A549 (cell line): ENCODE data around the gene SLC38A3. TPM values are rescaled to one million over a fixed set of nuclear protein-coding genes. Genes with fewer than 3 reads are reported as not detected.

Source experiments
- ATAC-seq, 2 experiments: fragments of 200-7000 bp in 1 of 2; fragments of >200 bp in 1 of 2; cut with Nextera tagmentation in 1 of 2; cut with Tn5 transposase in 1 of 2; 3 replicates each; pipeline versions ENCODE4 v1.8.0 to v1.9.1; 2018 to 2020; ENCODE audit warnings: mild to moderate bottlenecking in 1 of 2, moderate library complexity in 1 of 2
- CTCF ChIA-PET: fragments of 300-600 bp; sonication (Branson Sonifier 250); formaldehyde crosslinking; extraction: SDS; loops from one replicate; lab custom pipeline; 2021; ENCODE audit warnings: antibody characterized with exemption, inconsistent platforms; lab: Yijun Ruan, JAX
- POLR2A ChIA-PET: fragments of 350-600 bp; formaldehyde crosslinking; extraction: SDS; loops from one replicate; lab custom pipeline; 2021; ENCODE audit warnings: antibody characterized with exemption, inconsistent platforms; lab: Yijun Ruan, JAX
- DNase-seq, 2 experiments: peaks; one replicate each; pipeline versions ENCODE4 v3.0.0 to v3.0.0-alpha.2; 2011 to 2016; ENCODE audit warnings: low read depth in 1 of 2, low spot score in 1 of 2
- FAIRE-seq: peaks from 2 replicates; lab custom pipeline; 2011; peaks lifted over from hg19 to GRCh38; lab: Jason Lieb, UNC
- H3K27ac ChIP-seq, 2 experiments: fragments of >200 bp; sonication (Bioruptor Twin); formaldehyde crosslinking; 3 replicates each; pipeline ENCODE4 v1.5.1; 2016 to 2017
- H3K4me1 ChIP-seq: fragments of >200 bp; sonication (Bioruptor Twin); formaldehyde crosslinking; 3 replicates; pipeline ENCODE4 v1.6.1; 2016
- H3K4me2 ChIP-seq: fragments of >200 bp; sonication (Bioruptor Twin); formaldehyde crosslinking; 3 replicates; pipeline ENCODE4 v1.6.1; 2016
- H3K4me3 ChIP-seq: fragments of >200 bp; sonication (Bioruptor Twin); formaldehyde crosslinking; 3 replicates; pipeline ENCODE4 v1.5.1; 2016
- H3K9me3 ChIP-seq: fragments of >200 bp; sonication (Bioruptor Twin); formaldehyde crosslinking; 3 replicates; pipeline ENCODE4 v1.6.1; 2016
- EP300 ChIP-seq, 2 experiments: fragments of >200 bp; sonication (Bioruptor Twin); formaldehyde crosslinking; IDR thresholded peaks; 2 replicates in 1 of 2; 3 replicates in 1 of 2; pipeline ENCODE4 v1.6.1; 2016 to 2017
- KDM1A ChIP-seq: fragments of 200-600 bp; sonication (generic); IDR thresholded peaks from 2 replicates; pipeline ENCODE4 v1.6.1; 2016; ENCODE audit warnings: low read depth, mild to moderate bottlenecking
- KDM5A ChIP-seq: fragments of 200-600 bp; sonication (generic); IDR thresholded peaks from 2 replicates; pipeline ENCODE4 v1.6.1; 2016; ENCODE audit warnings: antibody characterized with exemption, mild to moderate bottlenecking
- MAZ ChIP-seq: fragments of 150-350 bp; IDR thresholded peaks from 2 replicates; pipeline ENCODE4 v1.6.1; 2014; ENCODE audit warnings: antibody characterized with exemption, low read depth, low read length, borderline replicate concordance
- POLR2A ChIP-seq: IDR thresholded peaks from 2 replicates; pipeline ENCODE4 v1.6.1; 2012; ENCODE audit warnings: mild to moderate bottlenecking, low read length
- RAD21 ChIP-seq, 2 experiments: fragments of >200 bp in 1 of 2; sonication (Bioruptor Twin) in 1 of 2; formaldehyde crosslinking in 1 of 2; IDR thresholded peaks in 1 of 2; conservative IDR thresholded peaks in 1 of 2; 2 replicates in 1 of 2; 3 replicates in 1 of 2; pipeline ENCODE4 v1.6.1; 2012 to 2018; ENCODE audit warnings: inconsistent platforms in 1 of 2
- SMC3 ChIP-seq: fragments of >200 bp; sonication (Bioruptor Twin); formaldehyde crosslinking; IDR thresholded peaks from 3 replicates; pipeline ENCODE4 v1.6.1; 2018; ENCODE audit warnings: inconsistent platforms
- ZSCAN20 ChIP-seq: fragments of 250-450 bp; sonication (Bioruptor Pico); IDR thresholded peaks from 2 replicates; pipeline ENCODE4 v1.8.0; 2022; ENCODE audit warnings: mild to moderate bottlenecking, moderate library complexity
- WGBS: methylation state at CpG from one replicate; pipeline ENCODE4 v1.1.6; 2017; ENCODE audit errors: missing lambda C conversion rate; 5-methylcytosine and 5-hydroxymethylcytosine counted together
- polyA plus RNA-seq, 4 experiments: library from polyadenylated mRNA; depleted of rRNA in 3 of 4; stranded (reverse); fragments of >200 nt; fragmentation: RNase III in 1 of 4; extraction: RNeasy Plus Mini Kit Qiagen cat#74134 plus additional on column Dnase treatment in 1 of 4; gene quantifications; 2 replicates in 3 of 4; 3 replicates in 1 of 4; pipeline ENCODE4 v1.2.3, GENCODE V29; 2011 to 2017
- TF ChIP-seq, protein P1 (sequence below): fragments of 250-450 bp; sonication (Bioruptor Pico); IDR thresholded peaks from 2 replicates; pipeline ENCODE4 v1.5.0; 2021; ENCODE audit warnings: mild to moderate bottlenecking, moderate library complexity, borderline replicate concordance
- TF ChIP-seq, protein P2 (sequence below): fragments of 450-650 bp; IDR thresholded peaks from 2 replicates; pipeline ENCODE4 v1.6.1; 2014; ENCODE audit warnings: antibody characterized with exemption
- TF ChIP-seq, protein P3 (sequence below): fragments of >200 bp; sonication (Bioruptor Twin); formaldehyde crosslinking; IDR thresholded peaks from 3 replicates; pipeline ENCODE4 v1.5.1; 2016
- TF ChIP-seq, protein P4 (sequence below): IDR thresholded peaks from 2 replicates; pipeline ENCODE4 v1.6.1; 2012
- TF ChIP-seq, protein P5 (sequence below): fragments of 200-600 bp; sonication (generic); IDR thresholded peaks from 2 replicates; pipeline ENCODE4 v1.6.1; 2016; ENCODE audit warnings: antibody characterized with exemption, mild to moderate bottlenecking, moderate library complexity

Gene SLC38A3
- polyA plus RNA-seq, 2 of the 4 experiments (the other 2 are of a cell fraction), result 0.05 TPM; not detected in 1

DNA sequence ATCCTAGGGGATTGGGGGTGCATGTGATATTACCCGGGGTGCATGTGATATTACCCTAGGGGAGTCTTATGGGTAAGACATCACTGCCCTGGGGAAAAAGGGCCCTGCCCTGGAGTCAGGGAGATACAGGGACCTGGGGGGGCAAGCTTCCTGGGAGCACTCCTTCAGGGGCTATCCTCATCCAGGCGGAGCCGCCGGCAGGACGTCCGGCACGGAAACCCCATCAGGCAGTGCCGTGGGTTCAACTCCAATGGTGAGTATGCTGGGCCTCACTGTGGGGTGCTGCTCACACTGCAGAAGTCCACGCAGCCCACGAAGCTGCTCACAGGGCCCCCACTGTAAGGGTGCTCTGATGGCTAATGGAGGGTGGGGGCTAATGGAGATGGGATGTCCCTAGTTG is 19.0 kb upstream of the SLC38A3 start (continued):
- TF ChIP-seq, protein P1, sequence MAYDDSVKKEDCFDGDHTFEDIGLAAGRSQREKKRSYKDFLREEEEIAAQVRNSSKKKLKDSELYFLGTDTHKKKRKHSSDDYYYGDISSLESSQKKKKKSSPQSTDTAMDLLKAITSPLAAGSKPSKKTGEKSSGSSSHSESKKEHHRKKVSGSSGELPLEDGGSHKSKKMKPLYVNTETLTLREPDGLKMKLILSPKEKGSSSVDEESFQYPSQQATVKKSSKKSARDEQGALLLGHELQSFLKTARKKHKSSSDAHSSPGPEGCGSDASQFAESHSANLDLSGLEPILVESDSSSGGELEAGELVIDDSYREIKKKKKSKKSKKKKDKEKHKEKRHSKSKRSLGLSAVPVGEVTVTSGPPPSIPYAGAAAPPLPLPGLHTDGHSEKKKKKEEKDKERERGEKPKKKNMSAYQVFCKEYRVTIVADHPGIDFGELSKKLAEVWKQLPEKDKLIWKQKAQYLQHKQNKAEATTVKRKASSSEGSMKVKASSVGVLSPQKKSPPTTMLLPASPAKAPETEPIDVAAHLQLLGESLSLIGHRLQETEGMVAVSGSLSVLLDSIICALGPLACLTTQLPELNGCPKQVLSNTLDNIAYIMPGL (CRISPR knock-in tag), result no peak
- TF ChIP-seq, protein P2, sequence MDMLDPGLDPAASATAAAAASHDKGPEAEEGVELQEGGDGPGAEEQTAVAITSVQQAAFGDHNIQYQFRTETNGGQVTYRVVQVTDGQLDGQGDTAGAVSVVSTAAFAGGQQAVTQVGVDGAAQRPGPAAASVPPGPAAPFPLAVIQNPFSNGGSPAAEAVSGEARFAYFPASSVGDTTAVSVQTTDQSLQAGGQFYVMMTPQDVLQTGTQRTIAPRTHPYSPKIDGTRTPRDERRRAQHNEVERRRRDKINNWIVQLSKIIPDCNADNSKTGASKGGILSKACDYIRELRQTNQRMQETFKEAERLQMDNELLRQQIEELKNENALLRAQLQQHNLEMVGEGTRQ, result no peak
- TF ChIP-seq EP300 (IDR thresholded peaks at IDR 0.05), result no peak
- no peak for TF ChIP-seq KDM5A
- TF ChIP-seq ZSCAN20 (CRISPR knock-in tag), result no peak

DNA sequence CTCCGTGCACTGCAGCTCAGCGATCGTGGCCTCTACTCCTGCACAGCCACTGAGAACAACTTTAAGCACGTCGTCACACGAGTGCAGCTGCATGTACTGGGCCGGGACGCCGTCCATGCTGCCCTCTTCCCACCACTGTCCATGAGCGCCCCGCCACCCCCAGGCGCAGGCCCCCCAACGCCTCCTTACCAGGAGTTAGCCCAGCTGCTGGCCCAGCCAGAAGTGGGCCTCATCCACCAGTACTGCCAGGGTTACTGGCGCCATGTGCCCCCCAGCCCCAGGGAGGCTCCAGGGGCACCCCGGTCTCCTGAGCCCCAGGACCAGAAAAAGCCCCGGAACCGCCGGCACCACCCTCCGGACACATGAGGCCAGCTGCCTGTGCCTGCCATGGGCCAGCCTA is 17.3 kb upstream of the SLC38A3 start:
- no peaks in the 10 kb centered on the region for H3K4me1 ChIP-seq
- no peak overlapping the region for H3K27ac ChIP-seq
- ATAC-seq (no peak), FAIRE-seq (no peak), DNase-seq (no peak)
- ChIA-PET CTCF (interaction anchor here (0.9 to 18.7 kb wide), 8 partner anchors 12 to 117 kb away, joined by 3 to 550 read pairs (median 19); no protein-coding TSS in a partner anchor), POLR2A (interaction anchor here (0.6 kb wide), 1 partner anchor 15 kb away, joined by 3 read pairs; no protein-coding TSS in a partner anchor)
- no peak overlapping the region for H3K4me2 ChIP-seq
- no peak overlapping the region for H3K4me3 ChIP-seq
- H3K9me3 ChIP-seq, result no peaks in the 10 kb centered on the region
- no peak for TF ChIP-seq KDM5A
- WGBS, result 79% methylated on average over 12 of the region's 19 CpGs

DNA sequence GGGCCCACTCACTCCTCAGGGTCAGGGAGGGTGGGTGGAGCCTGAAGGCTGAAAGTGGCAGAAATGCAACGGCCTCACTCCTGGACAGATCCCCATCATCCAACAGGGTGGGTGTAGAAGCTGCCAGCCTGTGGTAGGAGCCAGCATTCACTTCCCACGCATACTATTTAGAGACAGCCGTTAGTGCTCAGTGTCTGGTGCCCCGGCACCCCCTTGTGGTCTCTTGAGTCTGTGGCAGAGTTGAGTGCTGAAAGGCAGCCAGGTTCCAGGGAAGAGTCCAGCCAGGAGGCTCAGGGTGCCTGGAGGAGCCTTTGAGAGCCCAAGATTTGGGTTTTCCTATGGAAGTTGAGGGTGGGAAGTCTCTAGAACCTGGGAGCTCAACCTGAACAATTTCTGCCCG is 15.8 kb upstream of the SLC38A3 start:
- WGBS, result 0% methylated on average over 2 of the region's 5 CpGs
- CTCF ChIA-PET, result interaction anchor here (0.7 to 18.7 kb wide), 29 partner anchors 9 to 386 kb away, joined by 3 to 550 read pairs (median 6); no protein-coding TSS in a partner anchor
- TF ChIP-seq MAZ (no peak), SMC3 (peak; percentile 91), RAD21 (conservative IDR thresholded peaks at IDR 0.05 in 1 of 2, IDR thresholded peaks at IDR 0.05 in 1 of 2) (peak; percentile 87 to 93)
- TF ChIP-seq, protein P3, sequence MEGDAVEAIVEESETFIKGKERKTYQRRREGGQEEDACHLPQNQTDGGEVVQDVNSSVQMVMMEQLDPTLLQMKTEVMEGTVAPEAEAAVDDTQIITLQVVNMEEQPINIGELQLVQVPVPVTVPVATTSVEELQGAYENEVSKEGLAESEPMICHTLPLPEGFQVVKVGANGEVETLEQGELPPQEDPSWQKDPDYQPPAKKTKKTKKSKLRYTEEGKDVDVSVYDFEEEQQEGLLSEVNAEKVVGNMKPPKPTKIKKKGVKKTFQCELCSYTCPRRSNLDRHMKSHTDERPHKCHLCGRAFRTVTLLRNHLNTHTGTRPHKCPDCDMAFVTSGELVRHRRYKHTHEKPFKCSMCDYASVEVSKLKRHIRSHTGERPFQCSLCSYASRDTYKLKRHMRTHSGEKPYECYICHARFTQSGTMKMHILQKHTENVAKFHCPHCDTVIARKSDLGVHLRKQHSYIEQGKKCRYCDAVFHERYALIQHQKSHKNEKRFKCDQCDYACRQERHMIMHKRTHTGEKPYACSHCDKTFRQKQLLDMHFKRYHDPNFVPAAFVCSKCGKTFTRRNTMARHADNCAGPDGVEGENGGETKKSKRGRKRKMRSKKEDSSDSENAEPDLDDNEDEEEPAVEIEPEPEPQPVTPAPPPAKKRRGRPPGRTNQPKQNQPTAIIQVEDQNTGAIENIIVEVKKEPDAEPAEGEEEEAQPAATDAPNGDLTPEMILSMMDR, result peak; percentile 70
- TF ChIP-seq, protein P4, sequence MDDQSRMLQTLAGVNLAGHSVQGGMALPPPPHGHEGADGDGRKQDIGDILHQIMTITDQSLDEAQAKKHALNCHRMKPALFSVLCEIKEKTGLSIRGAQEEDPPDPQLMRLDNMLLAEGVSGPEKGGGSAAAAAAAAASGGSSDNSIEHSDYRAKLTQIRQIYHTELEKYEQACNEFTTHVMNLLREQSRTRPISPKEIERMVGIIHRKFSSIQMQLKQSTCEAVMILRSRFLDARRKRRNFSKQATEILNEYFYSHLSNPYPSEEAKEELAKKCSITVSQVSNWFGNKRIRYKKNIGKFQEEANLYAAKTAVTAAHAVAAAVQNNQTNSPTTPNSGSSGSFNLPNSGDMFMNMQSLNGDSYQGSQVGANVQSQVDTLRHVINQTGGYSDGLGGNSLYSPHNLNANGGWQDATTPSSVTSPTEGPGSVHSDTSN, result no peak
- TF ChIP-seq, all 56 proteins: peak for 3
- Histone ChIP-seq H3K27ac (no peak overlapping the region), H3K9me3 (no peaks in the 10 kb centered on the region), H3K4me3 (no peak overlapping the region), H3K4me1 (no peaks in the 10 kb centered on the region), H3K4me2 (no peak overlapping the region)
- FAIRE-seq (no peak), ATAC-seq (peak; percentile 87 to 89), DNase-seq (peak; percentile 57 to 73)
- POLR2A ChIA-PET, result interaction anchor here (0.5 kb wide), 1 partner anchor 11 kb away, joined by 4 read pairs; no protein-coding TSS in a partner anchor

DNA sequence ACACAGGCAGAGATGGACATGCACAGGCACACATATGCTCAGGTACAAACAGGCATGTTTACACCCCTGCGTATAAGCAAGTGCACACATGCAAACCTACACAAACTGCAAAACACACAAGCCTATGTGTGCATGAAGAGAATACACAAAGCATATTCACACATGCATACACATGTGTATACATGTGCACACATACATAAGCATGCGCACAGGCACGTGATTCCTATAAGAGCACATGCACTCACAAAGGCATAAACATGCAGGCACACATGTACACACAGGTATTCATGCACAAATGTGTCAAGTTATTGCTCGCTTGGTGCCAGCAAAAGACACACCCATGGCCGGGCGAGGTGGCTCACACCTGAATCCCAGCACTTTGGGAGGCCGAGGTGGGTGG is 15.1 kb upstream of the SLC38A3 start:
- CTCF ChIA-PET, result interaction anchor here (0.7 to 18.7 kb wide), 28 partner anchors 9 to 134 kb away, joined by 3 to 550 read pairs (median 6); partner anchors contain the start of genes LSMEM2 and SLC38A3
- peaks cover 5% of the 10 kb centered on the region; the same call in 2 of the 3 replicates for H3K4me1 ChIP-seq
- H3K27ac ChIP-seq, result no peak overlapping the region
- DNase-seq (no peak), ATAC-seq (no peak), FAIRE-seq (no peak)
- no peak overlapping the region for H3K4me2 ChIP-seq
- 70% methylated on average over 7 of the region's 7 CpGs for WGBS
- TF ChIP-seq, protein P5, sequence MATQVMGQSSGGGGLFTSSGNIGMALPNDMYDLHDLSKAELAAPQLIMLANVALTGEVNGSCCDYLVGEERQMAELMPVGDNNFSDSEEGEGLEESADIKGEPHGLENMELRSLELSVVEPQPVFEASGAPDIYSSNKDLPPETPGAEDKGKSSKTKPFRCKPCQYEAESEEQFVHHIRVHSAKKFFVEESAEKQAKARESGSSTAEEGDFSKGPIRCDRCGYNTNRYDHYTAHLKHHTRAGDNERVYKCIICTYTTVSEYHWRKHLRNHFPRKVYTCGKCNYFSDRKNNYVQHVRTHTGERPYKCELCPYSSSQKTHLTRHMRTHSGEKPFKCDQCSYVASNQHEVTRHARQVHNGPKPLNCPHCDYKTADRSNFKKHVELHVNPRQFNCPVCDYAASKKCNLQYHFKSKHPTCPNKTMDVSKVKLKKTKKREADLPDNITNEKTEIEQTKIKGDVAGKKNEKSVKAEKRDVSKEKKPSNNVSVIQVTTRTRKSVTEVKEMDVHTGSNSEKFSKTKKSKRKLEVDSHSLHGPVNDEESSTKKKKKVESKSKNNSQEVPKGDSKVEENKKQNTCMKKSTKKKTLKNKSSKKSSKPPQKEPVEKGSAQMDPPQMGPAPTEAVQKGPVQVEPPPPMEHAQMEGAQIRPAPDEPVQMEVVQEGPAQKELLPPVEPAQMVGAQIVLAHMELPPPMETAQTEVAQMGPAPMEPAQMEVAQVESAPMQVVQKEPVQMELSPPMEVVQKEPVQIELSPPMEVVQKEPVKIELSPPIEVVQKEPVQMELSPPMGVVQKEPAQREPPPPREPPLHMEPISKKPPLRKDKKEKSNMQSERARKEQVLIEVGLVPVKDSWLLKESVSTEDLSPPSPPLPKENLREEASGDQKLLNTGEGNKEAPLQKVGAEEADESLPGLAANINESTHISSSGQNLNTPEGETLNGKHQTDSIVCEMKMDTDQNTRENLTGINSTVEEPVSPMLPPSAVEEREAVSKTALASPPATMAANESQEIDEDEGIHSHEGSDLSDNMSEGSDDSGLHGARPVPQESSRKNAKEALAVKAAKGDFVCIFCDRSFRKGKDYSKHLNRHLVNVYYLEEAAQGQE, result no peak
- TF ChIP-seq KDM1A (no peak), POLR2A (no peak)
- no peaks in the 10 kb centered on the region for H3K9me3 ChIP-seq
- POLR2A ChIA-PET, result interaction anchor here (0.5 kb wide), 1 partner anchor 12 kb away, joined by 4 read pairs; no protein-coding TSS in a partner anchor
- no peak overlapping the region for H3K4me3 ChIP-seq
